ENCODE measurements around the gene TRPM5.

Gene TRPM5

GRCh38 chr11:2408671-2409070 lies 35.6 kb downstream of the TRPM5 start:
- Histone ChIP-seq H4K20me1 (ENCODE audit: insufficient read depth) (no peaks in the 10 kb centered on the region), H3K27me3 (ENCODE audit: insufficient read depth, low read depth) (peaks cover 67% of the 10 kb centered on the region), H2AFZ (ENCODE audit: low read depth) (no peak overlapping the region), H3K79me2 (ENCODE audit: insufficient read depth, low read depth) (no peaks in the 10 kb centered on the region), H3K9ac (no peak overlapping the region), H3K4me2 (no peak overlapping the region), H3K4me3 (IDR thresholded peaks at IDR 0.05; ENCODE audit: insufficient read depth, low read depth, low read length) (no peak overlapping the region), H3K27ac (no peak overlapping the region), H3K36me3 (ENCODE audit: insufficient read depth) (no peaks in the 10 kb centered on the region), H3K4me1 (ENCODE audit: low read depth, poor library complexity, severe bottlenecking) (no peaks in the 10 kb centered on the region)
- TF ChIP-seq, protein P1, sequence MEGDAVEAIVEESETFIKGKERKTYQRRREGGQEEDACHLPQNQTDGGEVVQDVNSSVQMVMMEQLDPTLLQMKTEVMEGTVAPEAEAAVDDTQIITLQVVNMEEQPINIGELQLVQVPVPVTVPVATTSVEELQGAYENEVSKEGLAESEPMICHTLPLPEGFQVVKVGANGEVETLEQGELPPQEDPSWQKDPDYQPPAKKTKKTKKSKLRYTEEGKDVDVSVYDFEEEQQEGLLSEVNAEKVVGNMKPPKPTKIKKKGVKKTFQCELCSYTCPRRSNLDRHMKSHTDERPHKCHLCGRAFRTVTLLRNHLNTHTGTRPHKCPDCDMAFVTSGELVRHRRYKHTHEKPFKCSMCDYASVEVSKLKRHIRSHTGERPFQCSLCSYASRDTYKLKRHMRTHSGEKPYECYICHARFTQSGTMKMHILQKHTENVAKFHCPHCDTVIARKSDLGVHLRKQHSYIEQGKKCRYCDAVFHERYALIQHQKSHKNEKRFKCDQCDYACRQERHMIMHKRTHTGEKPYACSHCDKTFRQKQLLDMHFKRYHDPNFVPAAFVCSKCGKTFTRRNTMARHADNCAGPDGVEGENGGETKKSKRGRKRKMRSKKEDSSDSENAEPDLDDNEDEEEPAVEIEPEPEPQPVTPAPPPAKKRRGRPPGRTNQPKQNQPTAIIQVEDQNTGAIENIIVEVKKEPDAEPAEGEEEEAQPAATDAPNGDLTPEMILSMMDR (conservative IDR thresholded peaks at IDR 0.05; ENCODE audit: low read depth, low read length): no peak

GRCh38 chr11:2406878-2407410 lies 37.4 kb downstream of the TRPM5 start:
- Histone ChIP-seq H3K4me2 (no peak overlapping the region), H3K36me3 (ENCODE audit: insufficient read depth) (no peaks in the 10 kb centered on the region), H4K20me1 (ENCODE audit: insufficient read depth) (no peaks in the 10 kb centered on the region), H2AFZ (ENCODE audit: low read depth) (no peak overlapping the region), H3K4me3 (IDR thresholded peaks at IDR 0.05; ENCODE audit: insufficient read depth, low read depth, low read length) (no peak overlapping the region), H3K27me3 (ENCODE audit: insufficient read depth, low read depth) (peaks cover 54% of the 10 kb centered on the region), H3K9ac (no peak overlapping the region), H3K79me2 (ENCODE audit: insufficient read depth, low read depth) (0 out of 2 replicates have a peak, but pooled peaks cover 3% of the 10 kb centered on the region), H3K4me1 (ENCODE audit: low read depth, poor library complexity, severe bottlenecking) (no peaks in the 10 kb centered on the region), H3K27ac (no peak overlapping the region)
- TF ChIP-seq, protein P1 (conservative IDR thresholded peaks at IDR 0.05; ENCODE audit: low read depth, low read length): no peak

DNA sequence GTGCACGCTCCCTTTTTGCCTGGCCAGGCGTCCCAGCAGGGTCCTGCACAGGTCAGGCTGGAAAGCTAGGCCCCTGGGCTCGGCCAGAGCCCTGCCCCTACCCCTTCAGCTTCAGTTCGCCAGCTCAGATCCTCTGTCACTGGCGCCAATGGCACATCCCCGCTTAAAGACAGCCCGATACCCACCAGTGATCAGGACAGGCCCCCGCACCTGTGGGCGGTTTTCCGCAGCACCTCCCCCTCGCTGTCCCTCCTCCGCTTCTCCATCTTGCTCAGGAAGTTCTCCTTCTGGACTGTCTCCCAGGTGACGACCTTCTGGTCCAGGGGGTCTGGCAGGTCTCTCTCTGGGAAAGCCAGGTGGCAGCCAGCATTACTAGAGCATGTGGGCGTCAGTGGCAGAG lies 37.9 kb downstream of the TRPM5 start:
- Histone ChIP-seq H3K9ac (no peak overlapping the region), H3K27me3 (ENCODE audit: insufficient read depth, low read depth) (peaks cover 49% of the 10 kb centered on the region), H3K4me1 (ENCODE audit: low read depth, poor library complexity, severe bottlenecking) (no peaks in the 10 kb centered on the region), H3K4me3 (IDR thresholded peaks at IDR 0.05; ENCODE audit: insufficient read depth, low read depth, low read length) (no peak overlapping the region), H3K4me2 (no peak overlapping the region), H4K20me1 (ENCODE audit: insufficient read depth) (no peaks in the 10 kb centered on the region), H3K27ac (no peak overlapping the region), H3K36me3 (ENCODE audit: insufficient read depth) (no peaks in the 10 kb centered on the region), H2AFZ (ENCODE audit: low read depth) (no peak overlapping the region), H3K79me2 (ENCODE audit: insufficient read depth, low read depth) (peaks cover 8% of the 10 kb centered on the region; the same call in 1 of the 2 replicates)
- TF ChIP-seq, protein P1 (conservative IDR thresholded peaks at IDR 0.05; ENCODE audit: low read depth, low read length): no peak

GRCh38 chr11:2404735-2405196 lies 39.5 kb downstream of the TRPM5 start:
- Histone ChIP-seq H3K4me2 (no peak overlapping the region), H2AFZ (ENCODE audit: low read depth) (no peak overlapping the region), H3K36me3 (ENCODE audit: insufficient read depth) (no peaks in the 10 kb centered on the region), H3K4me3 (IDR thresholded peaks at IDR 0.05; ENCODE audit: insufficient read depth, low read depth, low read length) (no peak overlapping the region), H3K79me2 (ENCODE audit: insufficient read depth, low read depth) (peaks cover 17% of the 10 kb centered on the region; the same call in 1 of the 2 replicates), H3K27me3 (ENCODE audit: insufficient read depth, low read depth) (peaks cover 32% of the 10 kb centered on the region), H3K9ac (no peak overlapping the region), H4K20me1 (ENCODE audit: insufficient read depth) (no peaks in the 10 kb centered on the region), H3K27ac (no peak overlapping the region), H3K4me1 (ENCODE audit: low read depth, poor library complexity, severe bottlenecking) (no peaks in the 10 kb centered on the region)
- TF ChIP-seq, protein P1 (conservative IDR thresholded peaks at IDR 0.05; ENCODE audit: low read depth, low read length): no peak
